Body of pancreas (tissue), 4 donors: ENCODE measurements around the gene RNPS1.

Source experiments
- CTCF ChIP-seq, 7 experiments: fragments of 450-650 bp in 4 of 7; fragments of 200-600 bp in 3 of 7; sonication (generic) in 3 of 7; IDR thresholded peaks; one replicate each; pipeline ENCODE4 v1.5.1; 2016 to 2019; ENCODE audit warnings: antibody characterized with exemption in 7 of 7
- POLR2A ChIP-seq, 3 donors: fragments of 450-650 bp; IDR thresholded peaks; one replicate each; pipeline ENCODE4 v1.6.1; 2016; ENCODE audit warnings: antibody characterized with exemption in 3 of 3, mild to moderate bottlenecking in 2 of 3

- TF ChIP-seq CTCF (IDR thresholded peaks at IDR 0.05), result no peak
- no peak for TF ChIP-seq POLR2A (IDR thresholded peaks at IDR 0.05)
These were observed 60.1 kb downstream of the RNPS1 start for GRCh38 chr16:2207872-2208271.
